ENCODE data around the gene CSNK1D. TPM values are rescaled to one million over a fixed set of nuclear protein-coding genes. Genes with fewer than 3 reads are reported as not detected.

Gene CSNK1D
- total and polyA plus RNA-seq, 2 donors (not counting 1 experiment from before 2014, with no cell fraction given): 196 to 241 TPM

DNA sequence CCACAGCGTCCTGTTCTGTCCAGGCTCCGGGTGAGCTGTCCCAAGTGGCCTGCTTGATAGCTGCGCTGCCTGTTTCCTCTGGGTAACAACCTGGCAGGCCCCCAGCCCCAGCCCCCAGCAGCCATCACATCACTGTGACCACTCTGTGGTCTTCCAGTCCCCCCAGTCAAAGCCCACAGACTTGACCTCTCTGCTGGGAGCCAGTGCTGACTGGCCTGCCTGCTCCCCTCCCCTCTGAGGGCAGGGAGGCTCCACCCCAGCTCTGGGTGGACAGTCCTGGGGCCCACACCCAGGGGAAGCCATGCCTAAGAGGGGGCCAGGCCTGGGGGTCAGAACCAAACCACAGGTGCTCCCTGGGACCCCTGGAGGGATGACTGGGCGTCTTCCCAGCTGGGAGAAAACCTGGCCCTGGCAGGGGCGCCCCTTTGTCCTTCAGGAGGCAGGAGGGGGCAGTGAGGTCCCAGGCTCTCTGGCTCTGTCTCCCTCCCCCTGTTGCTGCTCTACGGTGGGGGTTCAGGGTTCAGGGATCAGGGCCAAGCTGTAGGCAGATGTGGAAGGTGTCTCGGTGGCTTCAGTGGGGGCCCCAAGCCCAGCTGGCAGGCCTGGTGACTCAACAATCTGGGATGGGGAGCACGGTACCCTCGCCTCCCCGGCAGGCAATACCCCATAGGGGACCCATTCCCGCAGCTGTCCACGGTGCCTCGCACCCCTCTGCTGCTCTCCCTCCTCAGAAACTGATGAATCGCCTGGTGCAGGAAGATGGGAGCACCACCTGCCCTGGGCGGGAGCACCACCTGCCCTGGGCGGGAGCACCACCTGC, 46.5 kb downstream of the CSNK1D start:
- ChIA-PET POLR2A (interaction anchor here (0.6 kb wide), 1 partner anchor 12 kb away, joined by 3 read pairs; no protein-coding TSS in a partner anchor), CTCF (interaction anchor here (1.3 kb wide), 1 partner anchor 9 kb away, joined by 3 read pairs; no protein-coding TSS in a partner anchor)
- no peak overlapping the region for H3K4me3 ChIP-seq (ENCODE audit: control extremely low read depth in 1 of 5, extremely low read depth in 1 of 5, insufficient read depth in 1 of 5, low read depth in 2 of 5, low read length in 4 of 5)
- WGBS (ENCODE audit: insufficient coverage): 95% methylated on average over 13 of the region's 16 CpGs
- Mint-ChIP-seq H3K27ac (peak overlapping the region; percentile 41), H3K4me1 (peaks cover 15% of the 10 kb centered on the region), H3K4me3 (peak overlapping the region; percentile 26), H3K9me3 (ENCODE audit: insufficient read depth) (no peaks in the 10 kb centered on the region), H3K27me3 (no peaks in the 10 kb centered on the region)
- ATAC-seq (ENCODE audit: low read depth): no peak
- H3K9me3 ChIP-seq (ENCODE audit: control extremely low read depth in 1 of 3, control insufficient read depth in 2 of 3, insufficient read depth in 1 of 3, low read length in 2 of 3): no peaks in the 10 kb centered on the region
- H3K79me2 ChIP-seq (ENCODE audit: control insufficient read depth, insufficient read depth, low read length): no peaks in the 10 kb centered on the region
- peaks cover 26 to 34% of the 10 kb centered on the region in 2 donors for H3K4me1 ChIP-seq (ENCODE audit: control insufficient read depth in 2 of 2, insufficient read depth in 2 of 2, low read length in 2 of 2)
- TF ChIP-seq, protein P1, sequence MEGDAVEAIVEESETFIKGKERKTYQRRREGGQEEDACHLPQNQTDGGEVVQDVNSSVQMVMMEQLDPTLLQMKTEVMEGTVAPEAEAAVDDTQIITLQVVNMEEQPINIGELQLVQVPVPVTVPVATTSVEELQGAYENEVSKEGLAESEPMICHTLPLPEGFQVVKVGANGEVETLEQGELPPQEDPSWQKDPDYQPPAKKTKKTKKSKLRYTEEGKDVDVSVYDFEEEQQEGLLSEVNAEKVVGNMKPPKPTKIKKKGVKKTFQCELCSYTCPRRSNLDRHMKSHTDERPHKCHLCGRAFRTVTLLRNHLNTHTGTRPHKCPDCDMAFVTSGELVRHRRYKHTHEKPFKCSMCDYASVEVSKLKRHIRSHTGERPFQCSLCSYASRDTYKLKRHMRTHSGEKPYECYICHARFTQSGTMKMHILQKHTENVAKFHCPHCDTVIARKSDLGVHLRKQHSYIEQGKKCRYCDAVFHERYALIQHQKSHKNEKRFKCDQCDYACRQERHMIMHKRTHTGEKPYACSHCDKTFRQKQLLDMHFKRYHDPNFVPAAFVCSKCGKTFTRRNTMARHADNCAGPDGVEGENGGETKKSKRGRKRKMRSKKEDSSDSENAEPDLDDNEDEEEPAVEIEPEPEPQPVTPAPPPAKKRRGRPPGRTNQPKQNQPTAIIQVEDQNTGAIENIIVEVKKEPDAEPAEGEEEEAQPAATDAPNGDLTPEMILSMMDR (IDR thresholded peaks at IDR 0.05): no peak
- DNase-seq: no peak
- H3K27ac ChIP-seq (ENCODE audit: low read length in 2 of 2): peak overlapping the region in 1 of 2 donors; percentile 98
- no peak overlapping the region for H2AFZ ChIP-seq (ENCODE audit: insufficient read depth, low read depth, low read length, poor library complexity, severe bottlenecking)
- no peak overlapping the region for H3K9ac ChIP-seq (ENCODE audit: low read length)
- no peaks in the 10 kb centered on the region for H3K27me3 ChIP-seq (replicated peaks in 1 of 4; ENCODE audit: control extremely low read depth in 1 of 4, control insufficient read depth in 3 of 4, insufficient read depth in 4 of 4, low read length in 3 of 4)
- peaks cover 19% of the 10 kb centered on the region for H4K20me1 ChIP-seq (ENCODE audit: control insufficient read depth, insufficient read depth, low read length, poor library complexity, severe bottlenecking)
- intact Hi-C loops (cut with micrococcal nuclease): no loop called here
- H3K36me3 ChIP-seq (replicated peaks in 1 of 2; ENCODE audit: control extremely low read depth in 1 of 2, control insufficient read depth in 1 of 2, extremely low read depth in 1 of 2, insufficient read depth in 2 of 2, low read length in 1 of 2): no peaks in the 10 kb centered on the region
- peak overlapping the region; percentile 99 for H3K4me2 ChIP-seq (replicated peaks; ENCODE audit: low read depth, low read length, poor library complexity, severe bottlenecking)

DNA sequence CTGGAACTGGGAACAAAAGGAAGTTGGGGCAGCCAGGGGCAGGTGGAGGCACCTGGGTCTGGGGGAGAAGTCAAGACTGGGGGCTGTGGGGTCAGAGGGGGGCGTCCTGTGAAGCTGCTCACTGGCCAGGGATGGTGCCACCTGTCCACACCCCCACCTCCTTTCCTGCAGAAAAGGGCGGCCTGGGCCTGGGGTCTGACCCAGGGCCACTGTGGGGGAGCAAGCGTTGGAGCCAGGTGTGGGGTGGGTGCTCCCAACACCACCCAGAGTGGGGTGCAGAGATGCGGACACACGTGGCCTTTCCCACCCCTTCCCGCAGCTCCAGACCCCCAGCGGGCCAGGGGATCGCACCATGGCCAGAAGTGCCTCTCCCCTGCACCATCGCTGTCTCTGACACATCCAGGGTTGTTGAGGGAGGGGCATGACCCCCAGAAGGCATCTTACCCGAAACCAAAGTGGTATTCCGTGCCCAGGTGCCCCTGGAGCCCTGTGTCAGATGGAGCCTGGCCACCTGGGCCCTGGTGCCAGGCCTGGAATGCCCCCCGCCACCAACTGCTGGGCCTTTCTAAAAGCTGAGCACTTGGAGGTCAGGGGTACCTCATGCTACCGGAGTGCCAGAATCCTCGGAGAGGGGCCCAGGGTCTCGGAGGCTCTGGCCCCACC, 47.2 kb downstream of the CSNK1D start:
- ChIA-PET CTCF (interaction anchor here (1.1 to 1.3 kb wide), 2 partner anchors 9 to 95 kb away, joined by 3 read pairs; no protein-coding TSS in a partner anchor), POLR2A (interaction anchor here (0.6 kb wide), 1 partner anchor 11 kb away, joined by 3 read pairs; no protein-coding TSS in a partner anchor)
- peak overlapping the region; percentile 72 for H3K27ac Mint-ChIP-seq
- Histone ChIP-seq H3K79me2 (ENCODE audit: control insufficient read depth, insufficient read depth, low read length) (no peaks in the 10 kb centered on the region), H3K4me1 (ENCODE audit: control insufficient read depth in 2 of 2, insufficient read depth in 2 of 2, low read length in 2 of 2) (peaks cover 23 to 27% of the 10 kb centered on the region in 2 donors), H3K9me3 (ENCODE audit: control extremely low read depth in 1 of 3, control insufficient read depth in 2 of 3, insufficient read depth in 1 of 3, low read length in 2 of 3) (no peaks in the 10 kb centered on the region), H3K4me3 (ENCODE audit: control extremely low read depth in 1 of 5, extremely low read depth in 1 of 5, insufficient read depth in 1 of 5, low read depth in 2 of 5, low read length in 4 of 5) (no peak overlapping the region), H2AFZ (ENCODE audit: insufficient read depth, low read depth, low read length, poor library complexity, severe bottlenecking) (no peak overlapping the region), H3K4me2 (replicated peaks; ENCODE audit: low read depth, low read length, poor library complexity, severe bottlenecking) (no peak overlapping the region), H3K27ac (ENCODE audit: low read length in 2 of 2) (no peak overlapping the region), H4K20me1 (ENCODE audit: control insufficient read depth, insufficient read depth, low read length, poor library complexity, severe bottlenecking) (peaks cover 19% of the 10 kb centered on the region), H3K9ac (ENCODE audit: low read length) (no peak overlapping the region), H3K27me3 (replicated peaks in 1 of 4; ENCODE audit: control extremely low read depth in 1 of 4, control insufficient read depth in 3 of 4, insufficient read depth in 4 of 4, low read length in 3 of 4) (no peaks in the 10 kb centered on the region), H3K36me3 (replicated peaks in 1 of 2; ENCODE audit: control extremely low read depth in 1 of 2, control insufficient read depth in 1 of 2, extremely low read depth in 1 of 2, insufficient read depth in 2 of 2, low read length in 1 of 2) (no peaks in the 10 kb centered on the region)
- intact Hi-C loops (cut with micrococcal nuclease): no loop called here
- H3K27me3 Mint-ChIP-seq: no peaks in the 10 kb centered on the region
- no peak for ATAC-seq (ENCODE audit: low read depth)
- no peak for DNase-seq
- TF ChIP-seq EZH2 (IDR thresholded peaks at IDR 0.05; ENCODE audit: borderline replicate concordance, insufficient read depth, low read depth, low read length, poor library complexity, severe bottlenecking): no peak
- TF ChIP-seq, protein P1 (IDR thresholded peaks at IDR 0.05): no peak
- H3K4me1 Mint-ChIP-seq: peaks cover 15% of the 10 kb centered on the region
- 91% methylated on average over 13 of the region's 15 CpGs for WGBS (ENCODE audit: insufficient coverage)
- no peaks in the 10 kb centered on the region for H3K9me3 Mint-ChIP-seq (ENCODE audit: insufficient read depth)
- H3K4me3 Mint-ChIP-seq: no peak overlapping the region

All from B cell (primary cell).